GM21515 (cell line): ENCODE data around the gene MYEOV.

ENCODE experiments used
- ATAC-seq: cut with Tn5 transposase; IDR thresholded peaks from one replicate; pipeline ENCODE4 v1.9.1; 2021; ENCODE audit not compliant: unreplicated experiment

Gene MYEOV

DNA sequence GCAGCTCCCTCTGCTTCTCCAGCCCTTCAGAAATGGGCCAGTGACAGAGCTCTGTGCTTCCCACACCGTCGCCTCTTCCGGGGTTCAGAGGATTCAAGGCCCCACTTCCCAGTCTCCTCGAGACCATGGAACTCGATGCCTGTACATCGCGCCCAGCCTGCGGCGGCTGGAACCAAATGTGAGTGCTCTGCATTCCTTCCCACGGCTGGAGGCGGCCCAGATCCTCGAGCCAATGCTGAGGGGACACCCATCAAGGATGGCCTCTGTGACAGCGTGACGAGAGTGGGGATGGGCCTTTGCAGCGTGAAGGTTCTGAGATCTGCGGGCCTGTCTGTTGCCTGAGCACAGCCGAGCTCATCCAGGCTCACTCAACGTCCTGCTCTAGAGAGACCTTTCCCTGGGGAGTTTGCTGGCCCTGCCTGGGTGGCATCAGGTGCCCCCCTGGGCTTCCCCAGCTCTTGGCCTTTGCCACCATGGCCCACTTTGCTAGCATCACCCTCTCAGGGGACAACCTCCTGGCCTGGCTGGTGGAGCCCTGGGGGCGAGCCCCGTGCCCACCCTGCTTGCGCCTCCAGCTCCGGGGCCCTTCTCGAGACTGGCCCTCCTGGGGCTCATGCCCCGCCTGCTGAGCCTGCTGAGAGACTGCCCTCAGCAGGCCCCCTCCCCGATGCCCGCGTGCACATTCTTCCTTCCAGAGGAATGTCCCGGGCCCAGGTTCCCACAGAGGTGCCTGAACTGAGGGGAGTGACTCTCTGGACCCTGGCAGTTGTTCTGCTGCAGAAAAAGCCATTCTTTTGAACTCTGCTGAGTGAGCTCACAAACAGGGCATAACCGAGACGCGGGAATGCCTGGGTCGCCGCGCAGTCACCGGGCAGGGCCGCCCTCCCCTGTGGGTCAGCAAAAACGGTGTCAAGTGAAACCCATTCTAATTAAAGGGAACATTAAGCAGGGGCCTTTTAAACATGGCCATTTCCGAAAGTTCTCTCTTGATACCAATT is 7.3 kb upstream of the MYEOV start:
- ATAC-seq, result no peak

DNA sequence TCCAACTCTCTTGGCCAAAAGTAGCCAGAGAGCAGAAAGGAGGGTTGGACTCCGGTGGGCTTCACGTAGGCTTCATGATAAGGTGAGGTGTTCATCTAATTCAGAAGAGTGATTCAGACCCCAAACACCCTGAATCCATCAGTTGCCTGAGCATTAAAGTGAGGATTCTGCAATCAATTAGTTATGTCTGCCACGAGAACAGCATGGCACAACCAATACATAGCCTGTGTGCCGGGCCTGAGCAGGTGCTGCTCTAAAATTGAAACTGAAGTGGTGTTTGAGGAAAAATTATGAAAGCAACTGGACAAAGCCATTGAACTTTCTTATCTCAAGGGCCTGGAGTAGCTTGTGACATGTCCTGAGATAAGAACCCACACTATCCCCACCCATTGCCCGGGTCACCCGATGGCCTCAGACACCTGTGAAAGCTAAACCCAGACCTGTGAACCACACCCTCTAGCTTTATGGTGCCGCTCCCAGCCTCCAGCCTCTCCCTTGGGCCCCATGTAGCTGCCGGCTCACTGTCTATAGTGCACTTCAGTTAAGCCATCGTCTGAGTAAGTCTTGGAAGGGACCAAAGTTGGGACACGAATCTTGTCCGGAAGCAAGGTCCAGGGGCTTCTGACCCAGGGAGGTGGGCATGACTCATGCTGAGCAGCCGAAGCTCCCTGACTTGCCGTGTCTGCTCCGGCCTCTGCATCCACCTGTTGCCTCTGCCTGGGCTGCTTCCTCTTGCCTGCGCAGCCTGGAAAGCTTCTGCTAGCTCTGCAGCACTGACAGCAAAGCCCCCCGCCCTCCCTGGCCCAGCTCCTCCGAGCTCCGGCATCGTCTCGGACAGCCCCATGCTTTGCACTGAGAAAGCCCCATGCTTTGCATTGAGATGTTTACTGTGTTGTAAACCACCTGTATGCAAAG is 5.7 kb upstream of the MYEOV start:
- ATAC-seq, result no peak

- no peak for ATAC-seq
Observed at GRCh38 chr11:69288883-69289242, 5.1 kb upstream of the MYEOV start.

DNA sequence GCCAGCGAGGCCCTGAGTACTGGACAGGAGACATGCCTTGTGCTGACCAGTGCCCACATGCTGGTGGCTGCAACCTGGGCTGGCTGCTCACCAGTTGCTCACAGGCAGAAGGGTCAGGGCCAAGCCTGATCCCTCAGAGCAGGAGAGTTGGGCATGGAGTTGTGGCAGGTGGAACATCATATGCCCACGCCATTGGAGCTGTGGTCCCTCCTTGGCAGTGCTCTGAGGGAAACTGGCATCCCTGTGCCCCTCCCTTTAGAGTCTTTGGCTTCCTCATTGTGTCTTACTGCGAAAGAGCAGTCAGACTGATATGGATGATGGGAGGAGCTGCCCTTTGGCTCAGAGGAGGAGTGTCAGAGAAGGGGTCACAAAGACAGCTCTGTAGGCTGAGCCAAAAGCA is 3.1 kb upstream of the MYEOV start:
- no peak for ATAC-seq

DNA sequence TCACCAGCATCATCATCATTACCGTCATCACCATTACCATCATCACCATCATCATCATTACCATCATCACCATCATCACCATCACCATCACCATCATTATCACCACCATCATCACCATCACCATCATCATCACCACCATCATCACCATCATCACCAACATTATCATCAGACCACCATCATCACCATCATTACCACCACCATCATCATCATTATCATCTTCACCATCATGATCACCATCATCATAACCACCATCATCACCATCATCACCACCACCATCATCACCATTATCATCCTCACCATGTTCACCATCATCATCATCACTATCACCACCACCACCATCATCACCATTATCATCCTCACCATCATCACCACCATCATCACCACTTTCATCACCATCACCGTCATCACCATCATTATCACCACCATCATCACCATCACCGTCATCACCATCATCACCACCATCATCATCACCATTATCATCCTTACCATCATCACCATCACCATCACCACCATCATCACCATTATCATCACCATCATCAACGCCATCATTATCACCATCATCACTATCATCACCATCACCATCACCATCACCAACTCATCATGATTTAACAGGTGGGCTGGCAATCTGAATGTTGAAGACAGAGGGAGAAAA is 2.4 kb upstream of the MYEOV start:
- no peak for ATAC-seq

DNA sequence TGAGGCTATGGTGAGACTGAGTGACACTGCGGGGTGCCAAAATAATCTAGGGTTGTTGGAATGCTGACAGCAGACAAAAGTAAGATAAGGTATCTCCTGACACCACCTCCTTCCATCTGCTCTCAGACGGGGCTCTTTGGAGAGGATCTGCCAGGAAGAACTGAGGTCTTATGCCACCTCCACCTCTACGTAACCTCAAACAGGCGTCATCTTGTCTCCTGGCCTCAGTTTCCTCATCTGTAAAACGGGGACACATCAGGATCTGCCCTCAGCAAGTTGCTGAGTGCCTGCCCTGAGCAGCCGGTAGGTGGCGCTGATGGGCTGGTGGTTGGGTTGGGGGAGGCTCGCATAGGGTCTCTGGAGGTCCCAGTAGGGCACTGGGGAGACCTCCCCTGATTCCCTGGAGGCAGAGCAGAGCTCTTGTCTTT is 1.7 kb upstream of the MYEOV start:
- no peak for ATAC-seq

GRCh38 chr11:69293087-69293486 is 868 bp upstream of the MYEOV start:
- no peak for ATAC-seq

DNA sequence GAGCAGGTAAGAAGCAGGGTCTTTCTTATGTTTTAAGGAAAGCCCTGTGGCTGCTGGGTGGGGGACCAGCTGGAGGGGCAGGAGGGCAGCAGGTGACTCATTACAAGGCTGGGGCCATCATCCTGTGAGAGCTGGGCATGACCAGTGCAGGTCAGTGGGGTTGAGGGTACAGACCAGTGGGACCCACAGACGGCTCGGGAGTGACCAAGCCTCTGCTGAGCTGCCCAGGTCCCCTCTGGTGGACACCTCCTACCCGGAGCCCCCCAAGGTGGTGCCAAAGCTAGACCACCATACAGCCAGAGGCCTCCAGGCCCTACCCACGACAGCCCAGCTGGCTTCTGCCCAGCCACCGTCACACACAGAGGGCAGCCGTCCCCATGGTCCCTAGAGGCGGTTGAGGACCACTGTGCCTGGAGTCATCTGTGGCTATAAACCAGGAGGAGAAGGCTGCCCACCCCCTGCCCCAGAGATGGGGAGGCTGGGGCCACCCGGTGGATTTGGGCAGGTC is 670 bp downstream of the MYEOV start:
- ATAC-seq, result no peak

DNA sequence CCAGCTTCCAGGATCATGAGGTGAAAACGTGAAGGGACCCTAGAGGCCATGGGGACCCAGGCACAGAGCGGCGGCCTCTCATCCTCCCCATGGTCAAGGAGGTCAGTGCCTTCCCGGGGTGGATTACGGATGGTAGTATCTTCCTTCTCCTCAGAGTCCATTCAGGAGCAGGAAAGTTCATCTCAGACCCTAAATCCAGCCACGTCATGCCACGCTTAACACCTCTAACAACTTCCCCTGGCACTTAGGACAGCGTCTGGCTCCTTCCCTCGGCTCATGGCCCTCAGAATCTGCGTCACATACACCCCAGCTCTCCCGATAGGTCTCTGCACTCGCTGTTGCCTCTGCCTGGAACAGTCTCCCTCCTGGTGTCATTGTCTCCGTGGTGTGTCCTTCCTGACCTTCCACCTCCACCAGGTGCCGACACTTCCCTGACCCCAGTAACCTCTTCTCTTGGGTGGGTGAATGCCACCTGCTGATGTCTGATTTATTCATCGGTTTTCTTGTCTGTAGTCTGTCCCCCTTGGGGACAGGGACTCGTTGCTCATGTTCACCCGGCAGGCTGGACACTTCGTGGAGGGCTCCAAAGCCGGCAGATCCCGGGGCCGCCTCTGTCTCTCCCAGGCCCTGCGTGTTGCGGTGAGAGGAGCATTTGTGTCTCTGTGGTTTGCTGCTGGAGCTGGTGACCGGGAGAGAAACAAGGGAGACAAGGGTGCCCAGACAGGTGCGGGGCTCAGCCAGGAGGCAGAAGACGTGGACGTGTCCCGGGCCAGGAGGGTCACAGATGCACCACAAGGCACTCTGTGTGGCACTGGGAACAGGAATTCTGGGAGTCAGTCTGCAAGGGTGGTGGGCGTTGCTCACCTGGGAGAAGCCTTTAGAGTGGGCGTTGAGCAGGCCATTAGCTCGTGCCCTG is 1.4 kb downstream of the MYEOV start:
- no peak for ATAC-seq

DNA sequence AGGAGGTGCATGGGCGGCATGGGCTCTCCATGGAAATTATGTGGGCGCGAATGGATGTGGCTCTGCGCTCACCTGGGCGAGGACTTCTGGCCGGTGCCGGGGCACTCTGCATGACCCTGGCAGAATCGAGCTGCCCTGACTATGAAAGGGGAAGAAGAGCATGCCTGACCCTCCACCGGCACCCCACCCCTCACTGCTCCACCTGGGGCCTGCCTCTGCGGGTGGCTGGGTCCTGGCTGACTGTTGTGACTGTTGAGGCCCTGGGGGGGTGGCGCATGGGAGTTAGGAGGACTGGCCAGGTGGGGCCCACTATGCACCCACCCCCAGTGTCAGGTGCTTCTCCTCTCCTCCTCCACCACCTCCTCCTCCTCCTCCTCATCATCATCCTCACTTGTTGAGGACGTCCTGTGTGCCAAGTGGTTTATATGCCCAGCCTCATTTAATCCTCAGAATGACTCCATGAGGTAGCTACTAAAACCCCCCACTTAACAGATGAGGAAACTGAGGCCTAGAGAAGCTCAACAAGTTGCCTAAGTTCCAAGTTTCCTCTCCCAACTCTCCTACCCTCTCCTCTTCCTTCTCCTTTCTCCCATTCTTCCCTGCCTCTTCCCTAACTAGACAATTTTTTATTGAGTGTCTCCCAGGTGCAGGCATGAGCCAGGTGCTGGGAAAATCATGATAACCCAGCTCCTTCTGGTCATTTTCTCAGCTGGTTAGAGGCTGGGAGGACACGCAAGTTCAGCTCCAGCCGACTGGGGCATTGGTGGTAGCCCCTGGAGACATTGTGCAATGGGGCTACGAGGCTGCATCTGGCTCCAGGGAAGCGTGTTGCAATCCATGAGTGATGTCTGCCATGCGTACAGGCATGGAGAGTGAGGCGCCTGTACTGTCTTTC is 2.3 kb downstream of the MYEOV start:
- ATAC-seq, result no peak

GRCh38 chr11:69296890-69297786 is 3.2 kb downstream of the MYEOV start:
- peak; percentile 45 for ATAC-seq

- peak; percentile 22 for ATAC-seq
Observed at GRCh38 chr11:69297787-69298266, 3.9 kb downstream of the MYEOV start.

- ATAC-seq, result no peak
Observed at GRCh38 chr11:69298267-69299022, 4.5 kb downstream of the MYEOV start.

DNA sequence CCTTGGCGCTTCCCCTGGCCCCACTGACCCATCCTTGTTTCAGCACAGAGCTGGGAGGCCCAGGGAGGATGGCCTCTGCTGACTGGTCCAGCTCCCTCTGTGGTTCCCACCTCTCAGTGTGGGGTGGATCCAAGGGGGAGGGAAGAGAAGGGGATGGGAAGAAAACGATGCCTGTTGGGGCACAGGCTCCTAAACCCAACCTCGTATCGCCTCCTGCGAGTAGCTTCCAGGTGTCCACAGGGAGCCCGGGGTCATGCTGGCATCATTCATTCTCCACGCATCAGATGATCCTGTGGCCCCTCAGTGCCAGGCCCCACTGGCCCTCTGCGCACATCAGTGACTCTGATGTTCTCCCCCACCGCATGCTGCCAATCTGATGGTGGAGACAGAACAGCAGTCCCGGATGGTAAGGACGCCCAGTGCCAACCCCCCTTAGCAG is 5.1 kb downstream of the MYEOV start:
- no peak for ATAC-seq

- no peak for ATAC-seq
Observed at GRCh38 chr11:69299572-69299971, 5.6 kb downstream of the MYEOV start.

DNA sequence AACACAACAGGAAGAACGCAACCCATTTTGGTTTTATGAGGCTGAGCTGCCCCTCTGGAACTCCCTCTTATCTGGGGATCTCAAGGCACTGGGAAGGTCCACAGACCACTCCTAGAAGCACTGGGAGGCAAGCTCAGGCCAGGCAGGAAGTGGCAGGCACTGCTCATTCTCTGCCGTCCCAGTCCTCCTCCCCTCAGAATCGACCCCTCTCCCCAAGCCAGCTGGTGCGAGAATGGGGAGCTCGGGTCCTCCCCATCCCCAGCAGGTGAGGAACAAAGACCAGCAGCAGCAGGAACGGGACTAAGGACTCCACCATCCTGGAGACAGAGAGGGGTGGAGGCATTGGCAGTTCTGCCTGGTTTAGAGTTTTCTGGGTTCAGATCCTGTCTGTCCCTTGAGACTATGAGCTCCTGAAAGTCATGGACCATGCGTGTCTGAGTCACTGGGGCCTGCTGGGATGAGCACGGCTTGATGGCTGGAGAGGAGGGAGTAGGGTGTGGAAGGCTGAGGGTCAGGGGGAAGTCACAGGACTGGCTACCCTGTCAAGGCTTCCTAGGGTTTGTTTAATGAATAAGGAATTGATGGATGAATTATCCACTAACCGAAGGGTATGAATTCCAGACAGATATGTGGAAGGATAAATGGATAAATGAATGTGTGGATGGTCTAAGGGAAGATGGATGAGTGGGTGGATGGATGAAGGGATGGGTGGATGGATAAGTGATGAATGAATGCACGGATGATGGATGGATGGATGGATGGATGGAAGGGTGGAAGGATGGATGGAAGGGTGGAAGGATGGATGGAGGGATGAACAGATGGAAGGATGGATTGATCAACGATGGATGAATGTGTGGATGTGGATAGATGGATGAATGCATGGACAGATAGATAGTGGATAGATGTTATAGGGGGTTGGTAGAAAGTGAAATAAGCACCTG is 6.4 kb downstream of the MYEOV start:
- no peak for ATAC-seq
